AG04449 (cell line): ENCODE measurements around the gene PLEKHJ1.

Experiments
- CTCF ChIA-PET: fragments of 350-600 bp; formaldehyde crosslinking; extraction: SDS; loops from one replicate; lab custom pipeline; 2021; ENCODE audit warnings: antibody characterized with exemption; lab: Yijun Ruan, JAX
- POLR2A ChIA-PET: fragments of 400-600, 350-600 bp; formaldehyde crosslinking; extraction: SDS; loops from one replicate; lab custom pipeline; 2020; ENCODE audit warnings: antibody characterized with exemption, inconsistent platforms; lab: Yijun Ruan, JAX
- DNase-seq: peaks from one replicate; pipeline ENCODE4 v3.0.0-alpha.2; 2010; ENCODE audit warnings: low read depth, low spot score
- H3K4me3 ChIP-seq: 2 replicates; pipeline ENCODE4 v1.5.1; 2011; ENCODE audit warnings: low read depth, mild to moderate bottlenecking, control low read depth, low read length
- TF ChIP-seq, protein P1 (sequence below): IDR thresholded peaks from one replicate; pipeline ENCODE4 v1.5.1; 2011; ENCODE audit warnings: mild to moderate bottlenecking, moderate library complexity, low read length, control low read depth, inconsistent platforms; ENCODE audit not compliant: insufficient read depth; ENCODE audit errors: missing control alignments

Gene PLEKHJ1

DNA sequence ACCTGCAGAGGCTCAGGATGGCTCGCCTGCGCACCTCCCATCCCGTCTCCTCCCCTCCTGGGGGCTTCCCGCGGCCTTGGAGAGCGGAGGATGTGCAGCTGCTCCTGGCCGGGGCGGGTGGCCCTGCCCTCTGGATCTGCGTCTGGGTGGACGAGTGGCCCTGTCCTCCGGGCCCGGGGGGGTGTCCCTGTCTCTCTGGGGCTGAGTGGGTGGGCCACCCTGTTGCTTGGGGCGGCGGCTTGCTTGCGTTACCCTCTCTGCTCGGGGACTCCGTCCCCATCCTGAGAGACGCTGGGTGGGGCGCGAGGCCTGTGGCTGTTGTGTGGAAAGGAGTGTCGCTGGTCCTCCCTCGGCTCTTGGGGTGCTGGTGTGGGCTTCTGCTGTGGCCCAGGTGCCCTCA, 37.8 kb downstream of the PLEKHJ1 start:
- ChIA-PET CTCF (interaction anchor here (0.7 kb wide), 1 partner anchor 9 kb away, joined by 3 read pairs; no protein-coding TSS in a partner anchor), POLR2A (no interaction called here)
- H3K4me3 ChIP-seq: no peak overlapping the region
- TF ChIP-seq, protein P1, sequence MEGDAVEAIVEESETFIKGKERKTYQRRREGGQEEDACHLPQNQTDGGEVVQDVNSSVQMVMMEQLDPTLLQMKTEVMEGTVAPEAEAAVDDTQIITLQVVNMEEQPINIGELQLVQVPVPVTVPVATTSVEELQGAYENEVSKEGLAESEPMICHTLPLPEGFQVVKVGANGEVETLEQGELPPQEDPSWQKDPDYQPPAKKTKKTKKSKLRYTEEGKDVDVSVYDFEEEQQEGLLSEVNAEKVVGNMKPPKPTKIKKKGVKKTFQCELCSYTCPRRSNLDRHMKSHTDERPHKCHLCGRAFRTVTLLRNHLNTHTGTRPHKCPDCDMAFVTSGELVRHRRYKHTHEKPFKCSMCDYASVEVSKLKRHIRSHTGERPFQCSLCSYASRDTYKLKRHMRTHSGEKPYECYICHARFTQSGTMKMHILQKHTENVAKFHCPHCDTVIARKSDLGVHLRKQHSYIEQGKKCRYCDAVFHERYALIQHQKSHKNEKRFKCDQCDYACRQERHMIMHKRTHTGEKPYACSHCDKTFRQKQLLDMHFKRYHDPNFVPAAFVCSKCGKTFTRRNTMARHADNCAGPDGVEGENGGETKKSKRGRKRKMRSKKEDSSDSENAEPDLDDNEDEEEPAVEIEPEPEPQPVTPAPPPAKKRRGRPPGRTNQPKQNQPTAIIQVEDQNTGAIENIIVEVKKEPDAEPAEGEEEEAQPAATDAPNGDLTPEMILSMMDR: no peak
- no peak for DNase-seq

DNA sequence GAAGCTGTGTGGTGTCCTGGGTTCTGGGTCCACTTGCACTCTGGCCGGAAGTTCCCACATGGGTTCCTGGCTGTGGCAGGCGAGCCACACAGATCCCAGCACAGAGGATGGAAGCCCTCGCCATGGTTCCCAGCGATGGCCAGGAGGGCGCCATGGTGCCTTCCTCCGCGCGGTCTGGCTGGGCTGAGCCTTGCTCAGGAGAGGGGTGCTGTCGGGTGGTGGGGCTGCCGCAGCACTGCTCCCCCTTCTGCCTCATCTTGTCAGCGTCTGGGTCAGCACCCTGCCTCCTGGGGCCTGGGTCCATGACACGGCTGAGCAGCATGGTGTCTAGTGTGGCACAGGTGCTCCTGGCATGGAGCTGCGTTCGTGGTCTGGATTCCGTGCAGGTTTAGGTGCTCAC, 38.9 kb downstream of the PLEKHJ1 start:
- CTCF ChIA-PET: no interaction called here

DNA sequence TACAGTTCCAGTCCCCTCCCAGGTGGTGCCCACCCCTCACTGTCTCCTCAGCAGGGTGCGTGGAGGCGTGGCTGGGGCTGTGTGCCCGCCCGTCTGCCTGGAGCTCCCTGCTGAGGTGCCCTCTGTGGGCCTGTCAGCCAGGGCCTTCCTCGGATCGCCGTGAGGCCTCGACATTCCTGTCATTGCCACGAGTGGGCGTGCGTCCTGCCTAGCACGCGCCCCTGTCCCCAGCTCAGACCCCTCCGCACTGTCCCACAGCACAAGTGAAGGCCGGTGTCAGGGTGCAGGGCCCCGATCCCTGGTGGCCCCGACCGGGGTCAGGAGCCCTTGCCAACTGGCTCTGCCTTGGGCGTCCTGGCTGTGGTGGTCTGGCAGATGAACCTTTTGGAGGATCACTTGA, 40.2 kb downstream of the PLEKHJ1 start:
- no peak for DNase-seq
- CTCF ChIA-PET: no interaction called here
- TF ChIP-seq, protein P1: no peak
- POLR2A ChIA-PET: interaction anchor here (1.0 kb wide), 1 partner anchor 32 kb away, joined by 4 read pairs; no protein-coding TSS in a partner anchor
- H3K4me3 ChIP-seq: no peak overlapping the region

More for the DNA sequence above, 38.9 kb downstream of the PLEKHJ1 start:
- no peak overlapping the region for H3K4me3 ChIP-seq
- TF ChIP-seq, protein P1: no peak
- no peak for DNase-seq
- POLR2A ChIA-PET: no interaction called here

DNA sequence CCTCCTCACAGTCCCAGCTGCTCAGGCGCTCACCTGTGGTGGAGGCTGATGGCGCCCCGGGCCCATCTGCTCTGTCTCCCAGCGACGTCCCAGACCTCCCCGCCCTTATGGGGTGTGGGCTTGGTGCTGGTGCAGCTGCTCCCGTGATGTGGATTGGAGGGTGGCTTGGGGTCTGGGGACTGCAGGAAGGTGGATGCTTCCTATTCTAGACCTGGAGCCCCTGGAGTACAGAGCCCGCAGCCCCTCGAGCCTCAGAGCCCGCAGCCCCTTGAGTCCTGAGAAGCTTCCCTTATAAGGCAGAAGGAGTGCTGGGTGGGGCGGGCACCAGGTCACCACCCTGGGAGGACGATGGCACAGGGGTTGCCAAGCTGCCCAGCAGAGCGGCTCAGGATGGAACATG, 40.8 kb downstream of the PLEKHJ1 start:
- no peak for DNase-seq
- no peak overlapping the region for H3K4me3 ChIP-seq
- POLR2A ChIA-PET: interaction anchor here (1.0 kb wide), 1 partner anchor 33 kb away, joined by 4 read pairs; no protein-coding TSS in a partner anchor
- TF ChIP-seq, protein P1: no peak
- CTCF ChIA-PET: no interaction called here

DNA sequence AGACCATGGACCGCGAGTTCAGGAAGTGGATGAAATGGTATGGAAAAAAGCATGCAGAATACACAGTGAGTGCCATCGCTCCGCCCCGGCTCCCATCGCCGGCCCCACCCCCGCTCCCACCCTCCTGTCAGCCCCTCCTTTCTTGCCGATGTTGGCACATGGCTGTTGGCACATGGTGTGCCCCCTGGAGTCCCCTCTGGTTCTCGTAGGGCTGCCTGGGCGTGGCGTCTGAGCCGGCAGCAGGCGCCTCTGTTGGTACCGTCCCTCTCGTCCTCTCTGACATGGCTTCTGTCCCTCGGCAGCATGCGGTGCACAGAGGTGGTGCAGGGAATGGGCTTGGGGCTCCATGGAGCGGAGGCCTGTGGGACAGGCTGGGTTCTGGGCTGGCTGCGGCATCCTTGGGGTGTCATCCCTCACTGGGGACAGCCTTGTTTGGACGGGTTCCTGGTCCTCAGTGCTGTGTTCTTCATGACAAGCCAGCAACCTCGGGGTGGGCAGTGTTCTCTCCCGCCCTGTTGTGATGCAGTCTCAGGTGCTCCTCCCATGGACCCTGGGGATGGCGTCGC, 41.5 kb downstream of the PLEKHJ1 start:
- ChIA-PET CTCF (no interaction called here), POLR2A (no interaction called here)
- no peak overlapping the region for H3K4me3 ChIP-seq
- no peak for DNase-seq
- TF ChIP-seq, protein P1: no peak

DNA sequence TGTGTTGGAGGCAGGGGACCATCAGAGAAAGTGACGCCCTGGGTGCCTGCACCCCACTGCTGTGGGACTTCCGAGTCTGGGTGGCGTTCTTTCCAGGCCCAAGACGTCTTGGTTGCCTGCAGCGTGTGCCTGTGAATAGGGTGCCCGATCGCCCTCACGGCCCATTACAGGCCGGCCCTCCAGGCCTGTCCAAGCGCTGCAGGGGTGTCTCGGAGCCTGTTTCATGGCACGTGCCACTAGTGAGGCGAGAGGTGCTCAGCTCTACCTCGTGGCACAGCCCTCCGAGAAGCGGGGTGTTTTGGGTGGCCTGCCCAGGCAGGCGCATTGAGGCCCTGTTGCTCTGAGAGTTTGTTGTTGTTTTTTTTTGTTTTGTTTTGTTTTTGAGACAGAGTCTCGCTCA, 42.3 kb downstream of the PLEKHJ1 start:
- no peak for DNase-seq
- no peak overlapping the region for H3K4me3 ChIP-seq
- TF ChIP-seq, protein P1: no peak
- ChIA-PET CTCF (no interaction called here), POLR2A (no interaction called here)
